ENCODE measurements around the gene CASZ1. TPM values are rescaled to one million over a fixed set of nuclear protein-coding genes. Genes with fewer than 3 reads are reported as not detected.

The CASZ1 gene
- total RNA-seq, 2 donors from 2014 or later = 18.4 to 21.5 TPM

- intact Hi-C loops (cut with DNase I) = loop anchor here in 1 of 2 donors (10.0 kb wide), 1 partner anchor 58 kb away; no protein-coding TSS in a partner anchor
- DNase-seq (ENCODE audit: low spot score) = no peak
Measured at GRCh38 chr1:10687251-10687651, 109.2 kb downstream of the CASZ1 start.

- intact Hi-C loops (cut with DNase I) = loop anchor here in 1 of 2 donors (10.0 kb wide), 1 partner anchor 58 kb away; no protein-coding TSS in a partner anchor
- no peak for DNase-seq (ENCODE audit: low spot score)
Measured at GRCh38 chr1:10686404-10687040, 109.9 kb downstream of the CASZ1 start.

- intact Hi-C loops (cut with DNase I) = loop anchor here in 1 of 2 donors (10.0 kb wide), 1 partner anchor 59 kb away; no protein-coding TSS in a partner anchor
Measured at GRCh38 chr1:10685808-10686403, 110.5 kb downstream of the CASZ1 start.

GRCh38 chr1:10685196-10685807 lies 111.1 kb downstream of the CASZ1 start:
- intact Hi-C loops (cut with DNase I) = loop anchor here in 1 of 2 donors (10.0 kb wide), 1 partner anchor 59 kb away; no protein-coding TSS in a partner anchor
- no peak for DNase-seq (ENCODE audit: low spot score)

More at GRCh38 chr1:10685808-10686403, 110.5 kb downstream of the CASZ1 start:
- no peak for DNase-seq (ENCODE audit: low spot score)

GRCh38 chr1:10684221-10684620 lies 112.2 kb downstream of the CASZ1 start:
- intact Hi-C loops (cut with DNase I) = loop anchor here in 1 of 2 donors (10.0 kb wide), 1 partner anchor 61 kb away; no protein-coding TSS in a partner anchor
- no peak for DNase-seq (ENCODE audit: low spot score)

GRCh38 chr1:10682449-10683309 lies 113.8 kb downstream of the CASZ1 start:
- DNase-seq (ENCODE audit: low spot score) = no peak
- intact Hi-C loops (cut with DNase I) = loop anchor here in 1 of 2 donors (10.0 kb wide), 1 partner anchor 62 kb away; no protein-coding TSS in a partner anchor

- no peak for DNase-seq (ENCODE audit: low spot score)
- intact Hi-C loops (cut with DNase I) = loop anchor here in 1 of 2 donors (10.0 kb wide), 1 partner anchor 63 kb away; no protein-coding TSS in a partner anchor
Measured at GRCh38 chr1:10682108-10682445, 114.4 kb downstream of the CASZ1 start.

GRCh38 chr1:10681296-10682107 lies 114.9 kb downstream of the CASZ1 start:
- DNase-seq (ENCODE audit: low spot score) = no peak
- intact Hi-C loops (cut with DNase I) = loop anchor here in 1 of 2 donors (10.0 kb wide), 1 partner anchor 63 kb away; no protein-coding TSS in a partner anchor

GRCh38 chr1:10680487-10680886 lies 116.0 kb downstream of the CASZ1 start:
- DNase-seq (ENCODE audit: low spot score) = no peak

GRCh38 chr1:10679496-10680220 lies 116.8 kb downstream of the CASZ1 start:
- DNase-seq (ENCODE audit: low spot score) = no peak
- intact Hi-C loops (cut with DNase I) = loop anchor here in 1 of 2 donors (10.0 kb wide), 1 partner anchor 65 kb away; no protein-coding TSS in a partner anchor

More at GRCh38 chr1:10680487-10680886, 116.0 kb downstream of the CASZ1 start:
- intact Hi-C loops (cut with DNase I) = loop anchor here in 1 of 2 donors (10.0 kb wide), 1 partner anchor 64 kb away; no protein-coding TSS in a partner anchor

GRCh38 chr1:10678852-10679251 lies 117.6 kb downstream of the CASZ1 start:
- intact Hi-C loops (cut with DNase I) = no loop called here
- no peak for DNase-seq (ENCODE audit: low spot score)

- no peak for DNase-seq (ENCODE audit: low spot score)
- intact Hi-C loops (cut with DNase I) = no loop called here
Measured at GRCh38 chr1:10678402-10678801, 118.0 kb downstream of the CASZ1 start.

GRCh38 chr1:10677491-10678391 lies 118.7 kb downstream of the CASZ1 start:
- no peak for DNase-seq (ENCODE audit: low spot score)
- intact Hi-C loops (cut with DNase I) = no loop called here

GRCh38 chr1:10676963-10677362 lies 119.5 kb downstream of the CASZ1 start:
- intact Hi-C loops (cut with DNase I) = no loop called here
- no peak for DNase-seq (ENCODE audit: low spot score)

- intact Hi-C loops (cut with DNase I) = no loop called here
- DNase-seq (ENCODE audit: low spot score) = no peak
Measured at GRCh38 chr1:10675813-10676212, 120.6 kb downstream of the CASZ1 start.

Data from posterior vena cava (tissue), 2 donors.